GM19463 (cell line): Measurements from ENCODE around the gene IFNA4.
"Not testable (repeated sequence)": the region's sequence is repeated elsewhere in the genome, so short reads cannot be mapped to it uniquely, and the experiment has no call there.

Experiments used
- ATAC-seq: cut with Tn5 transposase; IDR thresholded peaks from one replicate; pipeline ENCODE4 v1.9.1; 2021; ENCODE audit warnings: mild to moderate bottlenecking, moderate library complexity; ENCODE audit not compliant: unreplicated experiment

The IFNA4 gene

GRCh38 chr9:21166560-21166959 is 20.8 kb downstream of the IFNA4 start, which contains the start of gene IFNA21:
Gene IFNA21, minus strand, starts transcription at chr9:21166660. Its CDS starts 48 bp downstream, at chr9:21166612.
- ATAC-seq: not testable (repeated sequence)

- ATAC-seq: no peak
Observed at GRCh38 chr9:21165516-21165915, 21.9 kb downstream of the IFNA4 start.

DNA sequence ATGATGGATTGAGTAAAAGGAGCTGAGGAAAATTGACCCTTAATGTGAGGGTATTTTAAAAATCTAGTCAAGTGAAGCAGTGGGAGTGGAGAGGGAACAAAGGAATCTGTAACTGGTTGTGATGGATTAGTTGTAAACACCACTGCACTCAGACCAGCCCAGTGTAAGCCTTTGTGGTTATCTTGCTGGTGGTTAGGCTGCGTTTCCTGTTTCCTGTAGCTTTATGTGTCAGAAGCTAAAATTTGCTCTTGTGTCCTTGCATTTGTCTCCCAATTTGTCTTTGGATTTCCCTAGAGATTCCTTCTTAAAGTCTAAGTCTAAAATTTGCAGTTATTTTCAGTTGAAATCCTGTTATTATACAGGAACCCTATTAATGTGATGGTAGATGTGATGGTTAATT is 27.2 kb downstream of the IFNA4 start:
- peak; percentile 94 for ATAC-seq

DNA sequence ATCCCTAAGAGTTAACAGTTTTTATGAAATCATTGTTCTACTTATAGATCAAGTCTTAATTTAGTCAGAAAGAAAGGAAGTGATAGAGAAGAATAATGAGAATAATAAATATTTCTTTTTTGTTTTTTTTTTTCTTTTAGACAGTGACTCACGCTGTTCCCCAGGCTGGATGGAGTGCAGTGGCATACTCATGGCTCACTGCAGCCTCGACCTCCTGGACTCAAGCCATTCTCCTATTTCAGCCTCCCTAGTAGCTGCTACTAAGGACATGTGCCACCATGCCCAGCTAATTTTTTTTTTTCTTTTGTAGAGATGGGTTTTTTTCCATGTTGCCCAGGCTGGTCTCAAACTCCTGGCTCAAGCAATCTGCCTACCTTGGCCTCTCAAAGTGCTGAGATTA is 31.9 kb downstream of the IFNA4 start:
- ATAC-seq: no peak

DNA sequence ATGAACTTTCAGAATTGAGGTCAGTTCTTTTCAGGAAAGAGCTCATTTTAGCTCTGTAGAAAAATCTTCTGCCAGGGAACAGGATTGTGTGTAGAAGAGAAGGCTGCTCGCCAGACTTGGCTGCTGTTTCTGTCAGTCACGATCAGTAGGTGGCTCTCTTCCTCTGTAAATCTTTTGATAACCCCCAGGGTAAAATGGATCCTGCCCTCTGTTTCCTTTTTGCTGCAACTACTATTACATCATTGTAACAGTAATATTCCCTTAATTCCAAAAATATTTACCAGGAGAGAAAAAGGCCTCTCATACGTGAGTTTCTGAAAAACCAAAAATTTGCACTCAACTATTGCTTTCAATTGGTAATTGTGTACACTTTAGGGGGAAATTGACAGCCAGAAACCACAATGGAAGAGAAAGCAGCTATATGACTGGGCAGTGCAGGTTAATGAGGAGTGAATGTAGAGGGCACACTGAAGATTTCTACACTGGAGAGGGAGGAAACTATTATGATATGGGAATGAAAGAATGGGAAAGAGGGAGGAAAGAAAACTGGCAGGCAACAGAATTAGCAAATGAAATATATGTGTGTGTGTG is 33.3 kb downstream of the IFNA4 start:
- ATAC-seq: peak; percentile 85

GRCh38 chr9:21153336-21154017 is 33.9 kb downstream of the IFNA4 start:
- peak; percentile 30 for ATAC-seq

DNA sequence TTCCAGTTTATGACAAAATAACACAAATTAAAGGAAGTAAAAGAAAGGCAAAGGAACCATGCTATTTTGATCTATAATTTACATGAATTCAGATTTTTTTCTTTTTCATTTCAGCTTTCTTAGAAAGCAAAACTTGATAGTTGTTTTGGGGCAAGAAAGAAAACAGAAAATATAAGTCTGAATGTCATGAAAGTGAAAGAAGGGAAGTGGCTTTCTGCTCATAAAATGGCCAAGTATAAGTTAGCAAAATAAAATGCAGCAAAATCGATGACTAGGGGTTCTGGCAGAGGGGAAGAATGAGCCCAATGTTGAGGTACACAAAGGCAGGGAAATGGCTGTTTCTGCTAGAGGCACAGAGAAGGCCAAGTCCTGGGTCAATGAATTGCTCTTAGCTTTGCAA is 42.8 kb downstream of the IFNA4 start:
- ATAC-seq: no peak

- peak; percentile 74 for ATAC-seq
Observed at GRCh38 chr9:21141427-21141882, 45.9 kb downstream of the IFNA4 start, which contains the start of gene IFNW1. Gene IFNW1, minus strand, starts transcription at chr9:21141832. Its CDS starts 262 bp downstream, at chr9:21141570.

GRCh38 chr9:21137020-21137419 is 50.4 kb downstream of the IFNA4 start:
- ATAC-seq: no peak
